BE2C (cell line): ENCODE data around the gene TMBIM1.

Source experiments
- DNase-seq: peaks from one replicate; pipeline ENCODE4 v3.0.0-alpha.2; 2020
- H3K27me3 ChIP-seq: fragments of 250-450 bp; sonication (Bioruptor Pico); 2 replicates; pipeline ENCODE4 v1.5.1; 2020; ENCODE audit warnings: mild to moderate bottlenecking
- H3K36me3 ChIP-seq: fragments of 250-450 bp; sonication (Bioruptor Pico); 2 replicates; pipeline ENCODE4 v1.5.1; 2020; ENCODE audit warnings: mild to moderate bottlenecking
- H3K4me1 ChIP-seq: fragments of 250-450 bp; sonication (Bioruptor Pico); 2 replicates; pipeline ENCODE4 v1.5.1; 2020
- H3K4me3 ChIP-seq: 2 replicates; pipeline ENCODE4 v1.5.1; 2011; ENCODE audit warnings: low read depth, low read length
- H3K9me3 ChIP-seq: fragments of 250-450 bp; sonication (Bioruptor Pico); 2 replicates; pipeline ENCODE4 v1.5.1; 2020
- CTCF ChIP-seq: IDR thresholded peaks from 2 replicates; pipeline ENCODE4 v1.5.1; 2012; ENCODE audit warnings: mild to moderate bottlenecking, low read depth, low read length

TMBIM1 gene

GRCh38 chr2:218289639-218290315 lies 2.5 kb downstream of the TMBIM1 start:
- Histone ChIP-seq H3K9me3 (no peaks in the 10 kb centered on the region), H3K4me1 (peaks cover 8% of the 10 kb centered on the region; the same call in 1 of the 2 replicates), H3K4me3 (no peak overlapping the region), H3K36me3 (no peaks in the 10 kb centered on the region), H3K27me3 (no peaks in the 10 kb centered on the region)
- DNase-seq, result no peak
- TF ChIP-seq CTCF, result no peak

DNA sequence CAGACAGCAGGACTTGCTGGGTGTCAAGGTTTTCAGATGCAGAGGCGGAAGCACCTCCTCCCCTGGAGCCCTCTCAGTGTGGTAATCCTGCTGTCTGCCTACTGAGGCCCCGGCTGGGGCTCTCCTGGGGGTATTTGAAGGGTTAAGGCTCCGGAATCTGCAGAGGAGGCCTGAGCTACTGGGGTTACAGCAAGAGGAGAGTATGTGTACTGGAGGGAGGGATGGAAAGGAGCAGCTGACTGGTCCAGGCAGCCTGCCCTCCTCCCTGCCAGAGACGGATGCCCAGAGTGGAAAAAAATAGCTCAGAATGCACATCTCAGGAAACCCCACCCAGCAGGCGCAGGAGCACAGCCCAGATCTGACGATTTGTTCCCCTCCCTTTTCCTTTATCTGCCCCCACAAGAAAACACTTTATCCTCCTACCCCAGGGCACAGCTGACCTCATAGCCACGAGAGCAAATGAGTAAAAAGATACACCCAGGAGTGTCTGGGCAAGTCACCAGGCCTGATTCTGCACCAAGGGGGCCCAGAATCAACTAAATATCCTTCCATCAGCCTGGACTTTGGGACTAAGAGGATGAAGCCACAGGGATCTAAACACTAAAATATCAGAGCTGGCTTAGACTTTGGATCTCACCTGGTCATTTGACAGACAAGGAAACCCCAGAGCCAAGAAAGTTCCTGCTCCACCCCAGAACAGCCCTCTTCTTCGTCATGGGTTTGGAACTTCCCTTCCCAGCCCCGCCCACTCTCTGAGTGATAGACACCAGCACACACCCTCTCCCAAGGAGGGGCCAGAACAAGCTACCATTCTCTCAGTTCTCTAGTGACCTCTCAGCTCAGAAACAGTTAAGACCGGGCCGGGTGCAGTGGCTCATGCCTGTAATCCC lies 5.5 kb downstream of the TMBIM1 start:
- Histone ChIP-seq H3K4me1 (peaks cover 5% of the 10 kb centered on the region; the same call in 1 of the 2 replicates), H3K27me3 (no peaks in the 10 kb centered on the region), H3K36me3 (no peaks in the 10 kb centered on the region), H3K4me3 (0 out of 2 replicates have a peak overlapping the region, but pooled peaks have one; percentile 8), H3K9me3 (no peaks in the 10 kb centered on the region)
- no peak for TF ChIP-seq CTCF
- DNase-seq, result peak; percentile 58

GRCh38 chr2:218285604-218286003 lies 6.7 kb downstream of the TMBIM1 start:
- Histone ChIP-seq H3K4me3 (no peak overlapping the region), H3K36me3 (no peaks in the 10 kb centered on the region), H3K9me3 (no peaks in the 10 kb centered on the region), H3K4me1 (peaks cover 5% of the 10 kb centered on the region; the same call in 1 of the 2 replicates), H3K27me3 (no peaks in the 10 kb centered on the region)
- no peak for TF ChIP-seq CTCF
- DNase-seq, result no peak

DNA sequence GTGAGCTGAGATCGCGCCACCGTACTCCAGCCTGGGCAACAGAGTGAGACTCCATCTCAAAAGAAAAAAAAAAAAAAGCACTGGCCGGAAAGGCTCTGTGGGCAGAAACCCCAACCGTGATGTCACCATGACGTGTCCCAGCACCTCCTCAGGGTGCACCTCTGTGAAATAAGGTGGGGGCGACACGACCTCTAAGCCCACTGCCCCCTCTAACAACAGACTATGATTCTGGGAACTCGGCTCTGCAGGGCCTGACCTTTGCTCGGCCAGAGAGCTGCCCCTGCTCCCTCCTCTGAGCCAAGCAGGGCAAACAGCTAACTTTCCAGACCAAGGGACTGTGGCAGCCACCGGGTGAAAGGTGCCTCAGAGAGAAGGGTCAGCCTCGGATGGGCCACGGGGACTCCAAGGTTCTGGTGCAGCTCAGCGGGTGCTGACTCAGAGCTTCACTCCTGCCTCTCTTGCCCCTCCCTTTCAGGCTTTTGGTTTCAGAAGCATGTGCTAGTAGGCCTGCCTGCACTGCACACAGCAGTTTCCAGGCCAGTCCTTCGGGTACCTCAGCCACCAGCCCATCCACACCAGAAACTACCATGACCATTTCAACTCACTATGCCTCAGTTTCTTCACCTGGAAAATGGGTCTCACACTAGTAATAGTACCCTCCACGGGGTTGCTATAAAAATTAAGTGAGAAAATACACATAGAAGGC lies 8.0 kb downstream of the TMBIM1 start:
- Histone ChIP-seq H3K27me3 (no peaks in the 10 kb centered on the region), H3K9me3 (no peaks in the 10 kb centered on the region), H3K4me1 (peaks cover 5% of the 10 kb centered on the region; the same call in 1 of the 2 replicates), H3K4me3 (no peak overlapping the region), H3K36me3 (no peaks in the 10 kb centered on the region)
- no peak for DNase-seq
- TF ChIP-seq CTCF, result no peak

DNA sequence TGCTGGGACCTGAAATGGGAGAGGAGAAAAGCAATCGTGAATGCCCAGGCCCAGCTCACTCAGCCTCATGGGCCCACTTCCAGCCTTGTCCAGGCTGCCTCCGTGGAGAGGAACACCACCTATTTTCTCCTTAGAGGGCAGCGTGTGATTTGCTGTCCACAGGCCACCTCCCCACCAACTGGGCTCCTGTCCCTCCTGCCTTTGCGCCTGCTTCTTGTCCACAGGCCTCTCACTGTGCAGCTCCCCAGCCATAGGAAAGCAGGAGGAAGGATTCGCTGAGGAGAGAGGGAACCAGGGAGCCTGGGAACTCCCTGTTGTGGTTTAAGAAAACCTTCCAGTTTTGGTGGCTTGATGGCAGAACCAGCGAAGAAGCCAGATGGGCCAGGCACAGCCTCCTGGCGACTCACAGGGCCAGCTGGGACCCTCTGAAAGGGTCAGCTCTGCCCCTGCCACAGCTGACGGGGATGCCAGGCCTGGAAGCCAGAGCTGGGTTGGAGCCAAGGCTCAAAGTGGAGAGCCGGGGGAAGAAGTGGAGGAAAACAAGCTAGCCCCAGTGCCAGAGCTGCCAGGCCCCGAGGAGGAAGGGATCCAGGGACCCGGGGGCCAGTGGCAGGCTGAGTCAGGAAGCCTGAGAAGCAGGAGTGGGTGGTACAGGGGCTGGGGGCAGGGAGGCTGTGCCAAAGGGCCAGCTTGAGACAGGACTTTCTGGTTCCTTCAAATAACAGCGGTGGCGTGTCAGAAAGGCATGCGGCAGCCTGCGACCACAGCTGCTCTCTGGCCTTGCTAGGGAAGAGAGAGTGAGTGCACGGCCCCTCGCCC lies 9.9 kb downstream of the TMBIM1 start:
- Histone ChIP-seq H3K4me3 (no peak overlapping the region), H3K36me3 (no peaks in the 10 kb centered on the region), H3K27me3 (no peaks in the 10 kb centered on the region), H3K9me3 (no peaks in the 10 kb centered on the region), H3K4me1 (peaks cover 5% of the 10 kb centered on the region; the same call in 1 of the 2 replicates)
- peak; percentile 45 for DNase-seq
- no peak for TF ChIP-seq CTCF
